GM18861 (cell line): ENCODE data around the gene NEGR1.

Source experiments
- ATAC-seq: cut with Tn5 transposase; IDR thresholded peaks from one replicate; pipeline ENCODE4 v1.9.1; 2021; ENCODE audit not compliant: unreplicated experiment

The NEGR1 gene

DNA sequence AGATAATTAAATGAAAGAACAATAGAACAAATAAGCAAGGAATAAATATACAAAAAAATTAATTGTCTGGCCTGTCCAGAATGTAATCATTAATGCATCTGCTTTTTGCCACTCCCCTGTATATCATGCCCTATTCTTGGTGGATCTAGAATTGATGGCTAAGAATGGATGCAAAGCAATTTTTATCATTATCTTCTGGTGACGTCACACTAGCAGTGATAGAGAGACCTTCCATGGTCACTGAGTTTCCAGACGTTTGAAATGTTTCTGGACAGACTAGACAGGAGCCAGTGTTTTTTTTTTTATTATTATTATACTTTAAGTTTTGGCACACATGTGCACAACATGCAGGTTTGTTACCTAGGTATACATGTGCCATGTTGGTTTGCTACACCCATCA lies 563.0 kb downstream of the NEGR1 start:
- ATAC-seq: no peak

- ATAC-seq: no peak
Measured at GRCh38 chr1:71717186-71717585, 565.2 kb downstream of the NEGR1 start.

DNA sequence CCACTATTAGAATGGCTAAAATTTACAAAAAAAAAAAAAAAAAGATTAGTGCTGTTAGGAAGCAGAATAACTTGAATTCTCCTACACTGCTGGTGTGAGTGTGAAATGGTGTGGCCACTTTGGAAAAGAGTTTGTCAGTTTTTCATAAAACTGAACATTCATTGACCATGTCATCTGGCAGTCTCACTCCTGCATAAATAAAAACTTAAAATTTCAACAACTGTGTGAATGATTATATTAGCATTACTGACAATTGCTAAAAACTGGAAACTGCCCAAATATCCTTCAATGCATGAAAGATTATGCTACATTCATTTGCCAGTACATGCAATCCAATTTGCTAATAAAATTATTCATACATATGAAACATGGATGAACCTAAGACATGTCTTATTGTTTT lies 570.9 kb downstream of the NEGR1 start:
- no peak for ATAC-seq

DNA sequence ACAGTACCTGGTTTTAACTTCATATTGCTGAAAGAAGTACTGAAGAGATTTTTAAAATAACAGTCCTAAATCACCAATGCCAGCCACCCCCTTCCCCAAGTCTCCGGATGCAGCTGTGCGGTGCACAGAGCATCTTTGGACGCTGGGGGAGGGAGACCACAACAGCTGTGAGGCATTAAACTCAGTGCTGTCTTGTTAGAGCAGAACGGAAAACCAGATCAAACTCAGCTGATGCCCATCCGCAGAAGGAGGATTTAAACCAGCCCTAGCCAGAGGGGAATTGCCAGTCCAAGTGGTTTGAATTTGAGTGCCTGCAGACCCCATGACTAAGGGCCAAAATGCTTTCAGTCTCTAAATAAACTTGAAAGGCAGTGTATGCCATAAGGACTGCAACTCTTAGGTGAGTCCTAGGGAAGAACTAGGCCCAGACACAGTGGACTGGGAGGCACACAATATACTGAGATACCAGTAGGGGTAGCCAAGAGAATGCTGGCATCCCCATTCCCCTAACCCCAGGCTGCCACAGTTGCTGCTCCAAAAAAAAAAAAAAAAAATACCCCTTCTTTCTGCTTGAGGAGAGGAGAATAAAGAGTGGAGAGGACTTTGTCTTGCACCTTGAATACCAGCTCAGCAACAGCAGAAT lies 576.2 kb downstream of the NEGR1 start:
- peak; percentile 79 for ATAC-seq

- ATAC-seq: no peak
Measured at GRCh38 chr1:71698186-71698585, 584.2 kb downstream of the NEGR1 start.

DNA sequence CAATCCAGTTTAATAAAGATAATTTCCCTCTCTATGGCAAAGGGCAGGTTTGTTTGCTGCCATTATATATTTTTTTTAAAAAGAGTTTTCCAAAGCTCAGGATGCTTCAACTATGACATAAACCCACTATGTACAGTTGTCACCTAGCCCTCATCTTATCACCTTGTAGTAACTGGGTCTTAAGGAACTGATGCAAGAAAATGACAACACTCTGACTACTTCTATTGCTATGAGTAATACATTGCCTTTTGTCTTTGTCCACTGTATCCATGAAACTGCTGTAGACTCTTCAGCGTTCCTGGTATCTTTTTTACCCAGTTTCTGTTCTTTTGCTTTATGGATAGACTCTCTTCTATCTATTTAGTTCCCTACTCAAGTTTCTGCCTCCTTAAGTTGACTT lies 586.5 kb downstream of the NEGR1 start:
- no peak for ATAC-seq

DNA sequence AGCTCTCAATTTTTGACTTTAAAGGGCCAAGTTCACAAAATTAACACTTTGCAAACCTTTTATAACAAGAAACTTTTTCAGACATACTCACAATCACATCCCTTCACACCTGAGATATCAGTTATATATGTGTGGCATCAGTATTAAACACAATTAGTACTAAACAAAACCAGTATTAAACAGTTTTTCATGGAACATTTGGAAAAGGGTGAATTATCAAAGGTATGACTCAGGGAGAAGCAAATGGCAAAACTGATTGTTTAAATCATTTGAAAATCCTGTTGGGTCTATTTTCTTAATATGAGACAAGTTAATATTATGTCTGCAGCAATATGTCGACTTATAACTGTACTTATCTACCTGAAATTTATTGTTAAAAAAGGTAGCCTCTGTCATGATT lies 587.3 kb downstream of the NEGR1 start:
- ATAC-seq: no peak

DNA sequence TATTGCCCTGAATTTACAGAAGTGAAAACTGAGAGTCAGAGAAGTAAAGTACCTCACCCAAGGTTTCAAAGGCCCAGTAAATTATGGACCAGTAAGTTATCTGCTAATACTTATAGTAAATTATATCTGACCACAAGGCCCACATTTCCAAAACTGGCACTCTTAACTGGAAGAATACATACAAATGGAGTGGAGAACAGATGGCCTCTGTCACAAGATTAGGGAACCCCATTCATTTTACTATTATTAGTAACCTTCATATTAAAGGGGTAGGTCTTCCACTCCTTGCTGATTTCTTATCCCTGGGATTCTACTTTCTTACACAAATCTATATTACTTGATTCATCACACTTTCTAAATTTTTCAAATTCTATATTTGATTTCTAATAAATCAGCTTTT lies 588.8 kb downstream of the NEGR1 start:
- ATAC-seq: no peak

GRCh38 chr1:71689635-71690034 lies 592.7 kb downstream of the NEGR1 start:
- ATAC-seq: no peak

DNA sequence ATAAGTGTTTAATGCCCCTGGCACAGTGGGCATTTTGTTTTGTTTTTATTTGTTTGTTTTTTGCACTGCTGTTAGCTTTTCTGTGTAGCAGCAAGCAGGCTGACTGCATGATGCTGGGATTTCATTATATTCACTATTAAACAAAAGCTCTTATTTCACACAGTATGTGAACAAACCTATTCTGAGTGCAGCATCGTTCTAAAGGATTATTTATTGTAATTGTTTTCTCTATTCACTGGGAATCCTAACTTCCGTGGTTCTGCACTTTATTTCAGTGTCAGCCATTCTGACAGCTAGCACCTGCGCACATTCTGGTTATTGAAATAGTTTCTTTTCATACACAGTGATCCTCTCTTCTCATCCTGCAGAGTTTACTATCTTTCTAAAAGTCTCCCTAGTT lies 595.0 kb downstream of the NEGR1 start:
- ATAC-seq: no peak

GRCh38 chr1:71676979-71677925 lies 605.1 kb downstream of the NEGR1 start:
- no peak for ATAC-seq

GRCh38 chr1:71668065-71668464 lies 614.3 kb downstream of the NEGR1 start:
- no peak for ATAC-seq

DNA sequence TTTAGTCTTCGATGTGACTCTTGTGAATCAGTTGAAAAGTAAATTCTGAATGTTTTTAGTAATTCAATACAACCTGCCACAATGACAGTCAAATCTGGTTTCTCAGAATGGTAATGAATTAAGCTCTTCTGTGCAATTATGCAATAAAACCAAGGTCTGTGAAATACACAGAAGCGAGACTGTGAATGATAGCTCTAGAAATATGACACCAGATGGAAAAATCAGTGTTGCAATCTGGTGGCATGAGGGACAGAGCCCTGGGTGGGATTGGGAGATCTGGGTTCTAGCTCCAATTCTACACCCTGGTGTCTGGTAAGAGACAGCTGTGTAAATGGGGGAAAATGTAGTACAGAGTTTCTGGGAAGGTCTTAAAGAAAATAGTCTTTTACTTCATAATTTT lies 615.1 kb downstream of the NEGR1 start:
- no peak for ATAC-seq

DNA sequence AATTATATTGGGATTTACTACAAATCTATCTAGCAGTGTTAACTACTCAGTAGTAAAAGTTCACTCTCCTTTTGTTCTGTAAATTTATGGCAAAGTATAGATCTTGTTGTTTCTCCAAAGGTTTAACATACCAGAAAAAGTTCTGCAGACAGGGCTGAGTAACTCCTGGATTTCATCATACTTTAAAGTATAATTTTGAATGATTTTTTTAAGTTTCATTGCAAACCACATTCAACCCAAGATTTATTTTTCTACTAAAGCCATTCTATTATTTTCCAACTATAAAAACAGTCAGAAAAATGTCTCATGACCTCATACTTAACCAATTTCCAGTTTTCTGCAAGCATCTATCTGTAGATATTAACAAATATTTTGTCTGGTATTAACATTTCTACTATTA lies 615.7 kb downstream of the NEGR1 start:
- no peak for ATAC-seq

DNA sequence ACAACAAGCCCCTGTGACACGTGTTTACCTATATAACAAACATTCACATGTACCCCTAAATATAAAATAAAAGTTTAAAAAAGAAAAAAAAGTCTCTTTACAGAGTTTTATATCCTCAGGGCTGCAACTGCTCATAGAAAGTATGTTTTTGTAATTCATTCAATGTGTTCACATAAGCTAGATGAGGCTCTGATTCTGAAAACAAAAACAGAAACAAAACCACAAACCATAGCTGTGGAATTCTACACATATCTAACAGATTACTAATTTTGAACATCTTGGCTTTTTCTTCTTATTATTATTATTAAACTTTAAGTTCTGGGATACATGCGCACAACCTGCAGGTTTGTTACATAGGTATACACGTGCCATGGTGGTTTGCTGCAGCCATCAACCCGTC lies 621.9 kb downstream of the NEGR1 start:
- no peak for ATAC-seq

DNA sequence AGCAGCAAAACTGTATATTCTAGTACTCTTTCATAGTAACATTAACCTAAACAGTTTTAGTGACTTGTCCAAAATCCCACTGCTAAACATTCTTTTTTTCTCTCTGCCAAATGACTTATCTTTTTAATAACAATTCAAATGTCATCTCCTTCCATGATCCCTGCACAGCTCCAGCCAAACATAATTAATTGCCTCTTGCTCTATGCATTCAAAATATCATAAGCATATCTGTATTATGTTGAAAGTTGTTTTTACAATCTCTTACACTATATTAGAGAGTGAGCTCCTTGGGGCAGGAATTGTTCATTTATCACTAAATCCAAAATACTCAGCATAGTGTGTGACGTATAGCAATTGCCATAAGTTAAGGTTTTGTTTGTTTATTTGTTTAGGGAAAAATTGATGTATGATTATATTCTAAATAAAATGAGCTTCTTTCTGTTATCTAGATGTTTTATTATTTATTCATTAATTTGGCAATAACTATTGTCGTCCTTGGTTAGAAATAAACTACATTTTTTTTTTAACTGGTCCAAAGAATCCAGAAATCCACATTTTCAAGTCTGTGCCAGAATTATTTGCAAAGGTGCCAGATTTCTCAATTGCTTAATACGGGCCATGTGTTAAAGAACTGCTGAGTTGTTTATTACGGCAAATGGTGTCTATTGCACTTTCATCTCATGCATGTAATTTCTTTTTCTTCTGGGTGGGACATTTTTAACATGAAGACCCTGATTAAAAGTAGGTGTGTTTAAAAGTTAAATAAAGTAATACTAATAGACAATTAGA lies 624.3 kb downstream of the NEGR1 start:
- ATAC-seq: no peak

DNA sequence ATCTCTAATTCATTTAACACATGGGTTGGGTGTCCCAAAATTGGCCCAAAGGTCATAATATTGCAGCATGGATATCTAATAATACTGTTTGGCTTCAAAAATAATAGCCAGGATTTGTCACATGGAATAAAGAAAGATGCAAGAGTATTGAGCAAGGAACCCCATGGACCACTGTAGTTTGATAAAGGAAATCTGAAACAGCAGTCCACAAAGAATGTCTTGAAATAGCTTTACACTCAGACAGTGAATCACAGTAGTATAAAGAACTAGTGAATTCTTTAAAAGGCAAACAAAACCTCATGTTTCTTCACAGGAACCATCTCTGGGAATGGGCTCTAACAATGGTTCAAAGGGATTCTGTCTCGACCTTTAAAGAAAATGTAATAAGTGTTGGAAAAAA lies 625.4 kb downstream of the NEGR1 start:
- no peak for ATAC-seq

DNA sequence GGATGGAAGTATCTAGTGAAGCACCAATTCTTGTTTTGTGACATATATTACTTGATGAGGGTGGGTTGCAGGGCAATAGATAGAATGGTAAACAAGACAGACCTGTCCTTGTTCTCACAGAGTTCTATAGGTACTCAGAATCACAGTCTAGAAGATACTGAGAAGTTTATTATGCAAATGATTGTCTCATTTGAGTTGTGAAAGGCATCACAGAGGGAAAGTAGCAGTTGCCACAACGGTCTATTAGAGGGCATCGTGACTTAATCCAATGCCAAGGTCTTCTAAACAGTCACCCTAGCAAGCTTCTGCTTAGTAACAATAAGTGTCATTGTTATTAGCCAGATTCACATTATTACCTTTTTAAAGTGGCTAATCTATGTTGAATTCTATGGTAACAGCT lies 626.7 kb downstream of the NEGR1 start:
- no peak for ATAC-seq

DNA sequence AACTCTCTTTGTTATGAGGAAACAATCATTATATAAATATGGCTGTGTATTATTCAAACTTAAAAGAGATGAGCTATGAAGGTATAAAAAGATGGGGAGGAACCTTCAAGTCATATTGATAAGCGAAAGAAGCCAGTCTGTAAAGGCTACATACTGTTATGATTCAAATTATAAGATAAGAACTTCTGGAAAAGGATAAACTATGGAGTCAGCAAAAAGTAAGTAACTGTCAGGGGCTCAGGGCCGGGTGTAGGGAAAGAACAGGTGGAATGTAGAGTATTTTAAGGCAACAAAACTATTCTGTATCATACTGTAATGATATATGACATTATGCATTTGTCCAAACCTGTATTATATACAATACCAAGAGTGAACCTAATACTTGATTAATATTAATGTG lies 628.4 kb downstream of the NEGR1 start:
- no peak for ATAC-seq

DNA sequence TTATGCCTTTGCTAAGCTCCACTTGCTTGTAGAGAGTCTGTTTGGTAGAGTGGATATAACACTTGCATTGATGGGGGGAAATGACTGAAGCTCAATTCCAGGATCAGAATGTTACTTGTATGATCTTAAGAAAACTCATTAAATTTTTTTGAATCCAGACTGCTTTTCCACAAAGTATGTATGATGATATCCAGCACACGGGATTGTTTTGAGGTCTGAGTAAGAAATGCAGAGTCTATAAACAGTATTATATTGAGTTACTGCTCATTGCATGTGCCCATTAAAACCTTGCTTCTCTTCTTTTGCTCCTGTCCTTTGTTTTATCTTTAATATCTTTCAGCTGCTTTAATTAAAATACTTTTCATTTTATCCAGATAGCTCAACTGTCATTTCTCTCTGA lies 631.1 kb downstream of the NEGR1 start:
- ATAC-seq: no peak

DNA sequence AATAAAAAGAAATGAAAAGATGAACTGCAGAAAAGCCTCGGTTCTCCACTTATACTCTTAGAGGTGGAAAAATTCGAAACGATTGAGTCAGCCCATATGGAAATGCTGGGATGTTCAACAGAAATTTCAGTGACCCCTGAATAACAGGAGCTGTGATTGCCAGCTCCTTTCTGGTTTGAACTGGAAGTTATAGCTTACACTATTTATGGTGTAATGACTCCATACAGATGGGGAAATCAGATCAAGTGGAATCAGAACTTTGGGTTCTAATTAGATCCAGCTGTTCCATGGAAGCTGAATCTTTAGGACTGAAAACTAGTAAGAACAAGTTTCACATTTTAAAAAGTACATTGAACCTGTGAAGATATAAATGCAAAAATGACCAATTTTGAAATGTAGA lies 632.2 kb downstream of the NEGR1 start:
- no peak for ATAC-seq

DNA sequence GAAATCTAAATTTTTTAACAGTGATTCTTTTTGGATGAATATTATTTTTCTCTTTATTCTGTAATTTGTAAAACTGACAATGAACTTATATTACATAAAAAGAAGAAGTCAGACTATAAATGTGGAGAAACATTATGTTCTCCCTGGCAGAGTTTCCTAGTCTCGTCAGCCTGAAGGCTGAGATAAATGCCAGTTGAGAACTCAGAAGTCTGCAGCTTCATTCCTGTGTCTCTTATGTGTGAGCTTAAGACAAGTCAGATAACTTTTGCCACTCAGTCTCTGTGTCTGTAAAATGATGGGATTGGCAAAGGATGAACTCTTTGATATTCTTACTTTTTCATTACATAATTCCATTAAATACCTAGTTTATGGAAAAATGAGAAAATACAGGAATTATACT lies 632.7 kb downstream of the NEGR1 start:
- ATAC-seq: no peak
